Measurements from ENCODE around the gene GTPBP2.

GRCh38 chr6:43575772-43576551, 53.1 kb downstream of the GTPBP2 start, which contains the start of the genes POLH and XPO5:
- TF ChIP-seq POLR2A (IDR thresholded peaks at IDR 0.05; ENCODE audit: low read depth) (peak; percentile 76), POLR2AphosphoS5 (IDR thresholded peaks at IDR 0.05) (peak; percentile 95 to 97)
- TF ChIP-seq, protein P1, sequence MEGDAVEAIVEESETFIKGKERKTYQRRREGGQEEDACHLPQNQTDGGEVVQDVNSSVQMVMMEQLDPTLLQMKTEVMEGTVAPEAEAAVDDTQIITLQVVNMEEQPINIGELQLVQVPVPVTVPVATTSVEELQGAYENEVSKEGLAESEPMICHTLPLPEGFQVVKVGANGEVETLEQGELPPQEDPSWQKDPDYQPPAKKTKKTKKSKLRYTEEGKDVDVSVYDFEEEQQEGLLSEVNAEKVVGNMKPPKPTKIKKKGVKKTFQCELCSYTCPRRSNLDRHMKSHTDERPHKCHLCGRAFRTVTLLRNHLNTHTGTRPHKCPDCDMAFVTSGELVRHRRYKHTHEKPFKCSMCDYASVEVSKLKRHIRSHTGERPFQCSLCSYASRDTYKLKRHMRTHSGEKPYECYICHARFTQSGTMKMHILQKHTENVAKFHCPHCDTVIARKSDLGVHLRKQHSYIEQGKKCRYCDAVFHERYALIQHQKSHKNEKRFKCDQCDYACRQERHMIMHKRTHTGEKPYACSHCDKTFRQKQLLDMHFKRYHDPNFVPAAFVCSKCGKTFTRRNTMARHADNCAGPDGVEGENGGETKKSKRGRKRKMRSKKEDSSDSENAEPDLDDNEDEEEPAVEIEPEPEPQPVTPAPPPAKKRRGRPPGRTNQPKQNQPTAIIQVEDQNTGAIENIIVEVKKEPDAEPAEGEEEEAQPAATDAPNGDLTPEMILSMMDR (IDR thresholded peaks at IDR 0.05), result peak in 2 of 3 experiments; percentile 9 to 28

Measured in esophagus muscularis mucosa (tissue), 3 donors.